Panc1 (cell line): ENCODE measurements around the gene IPO13.

Experiments
- CTCF ChIP-seq: fragments of 450-650 bp; IDR thresholded peaks from 2 replicates; pipeline ENCODE4 v1.5.1; 2017; ENCODE audit warnings: mild to moderate bottlenecking
- POLR2AphosphoS5 ChIP-seq: IDR thresholded peaks from 2 replicates; pipeline ENCODE4 v1.6.1; 2012; ENCODE audit warnings: mild to moderate bottlenecking, low read depth, low read length, moderate library complexity
- REST ChIP-seq, 2 experiments: IDR thresholded peaks; 2 replicates each; pipeline ENCODE4 v1.6.1; 2011 to 2012; ENCODE audit warnings: low read depth in 2 of 2, control low read depth in 1 of 2, low read length in 1 of 2, mild to moderate bottlenecking in 1 of 2, moderate library complexity in 1 of 2; ENCODE audit not compliant: insufficient read depth in 1 of 2
- SIN3A ChIP-seq: IDR thresholded peaks from 2 replicates; pipeline ENCODE4 v1.6.1; 2012; ENCODE audit warnings: low read depth, mild to moderate bottlenecking, low read length, moderate library complexity, borderline replicate concordance; ENCODE audit not compliant: insufficient read depth

DNA sequence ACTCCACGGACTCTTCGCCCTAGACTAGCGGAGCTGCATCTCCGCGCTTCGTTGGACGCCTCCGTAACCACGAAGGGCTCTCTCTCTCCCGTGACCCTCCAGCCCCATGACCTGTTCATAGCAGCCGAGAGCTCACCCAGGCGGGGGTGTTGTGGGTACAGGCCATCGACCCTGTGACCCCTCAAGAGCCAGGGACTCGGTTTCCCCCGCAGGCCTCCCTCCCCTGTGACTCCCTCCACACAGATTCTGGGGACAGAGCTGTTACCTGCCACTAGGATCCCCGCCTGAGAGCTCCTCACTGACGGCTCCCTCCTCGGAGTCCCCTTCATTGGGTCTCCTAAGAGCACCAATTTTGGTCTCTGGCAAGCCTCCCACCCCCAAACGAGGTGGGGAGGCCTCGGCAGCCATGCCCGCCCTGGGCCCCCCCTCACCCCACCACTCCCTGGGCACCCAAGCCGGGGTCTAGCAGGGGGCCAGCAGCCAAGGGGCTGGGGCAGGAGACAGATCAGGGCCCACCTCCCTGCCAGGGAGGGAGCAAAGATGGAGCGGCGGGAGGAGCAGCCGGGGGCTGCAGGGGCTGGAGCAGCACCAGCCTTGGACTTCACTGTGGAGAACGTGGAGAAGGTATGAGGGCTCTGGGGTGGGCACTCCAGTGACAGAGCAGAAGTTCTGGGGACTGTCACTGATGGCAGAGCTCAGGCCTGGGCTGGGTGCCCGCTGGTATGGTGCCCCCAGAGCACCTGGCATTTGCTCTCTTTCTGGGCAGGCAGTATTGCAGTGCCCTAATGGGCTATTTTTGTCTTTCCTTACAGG is 517 bp downstream of the IPO13 start:
- TF ChIP-seq CTCF = no peak
- TF ChIP-seq REST (IDR thresholded peaks at IDR 0.05; ENCODE audit: insufficient read depth in 1 of 2, low read depth in 2 of 2, low read length in 1 of 2) = no peak
- no peak for TF ChIP-seq POLR2AphosphoS5
- TF ChIP-seq SIN3A = no peak
